K562 (cell line): ENCODE measurements around the gene MPI. TPM values are rescaled to one million over a fixed set of nuclear protein-coding genes. Genes with fewer than 3 reads are reported as not detected.

ENCODE experiments used
- ARID2 ChIP-seq: fragments of 450-650 bp; IDR thresholded peaks from 2 replicates; pipeline ENCODE4 v1.6.1; 2017; ENCODE audit warnings: antibody characterized with exemption, mild to moderate bottlenecking
- BRD4 ChIP-seq: fragments of 200-600 bp; sonication (generic); IDR thresholded peaks from 2 replicates; pipeline ENCODE4 v1.6.1; 2017; ENCODE audit warnings: inconsistent platforms
- CBX3 ChIP-seq, 2 experiments: IDR thresholded peaks; 1 replicate in 1 of 2; 2 replicates in 1 of 2; pipeline ENCODE4 v1.6.1; 2012; ENCODE audit warnings: inconsistent platforms in 2 of 2, low read length in 2 of 2, borderline replicate concordance in 1 of 2, control low read depth in 1 of 2
- CEBPG ChIP-seq, 3 experiments: fragments of 200-800 bp in 1 of 3; sonication (Bioruptor generic) in 1 of 3; sonication (generic) in 1 of 3; formaldehyde crosslinking in 1 of 3; IDR thresholded peaks in 2 of 3; conservative IDR thresholded peaks in 1 of 3; 2 replicates each; pipeline versions ENCODE4 v1.6.1 to v1.8.0; 2016 to 2022; ENCODE audit warnings: missing compliant biosample characterization in 2 of 3, missing genetic modification characterization in 2 of 3, mild to moderate bottlenecking in 1 of 3, missing genetic modification reagents in 1 of 3
- EP400 ChIP-seq: fragments of 450-650 bp; IDR thresholded peaks from 2 replicates; pipeline ENCODE4 v1.6.1; 2017; ENCODE audit warnings: antibody characterized with exemption, mild to moderate bottlenecking, moderate library complexity
- ILK ChIP-seq: fragments of 450-650 bp; IDR thresholded peaks from 2 replicates; pipeline ENCODE4 v1.6.1; 2016; ENCODE audit warnings: missing genetic modification characterization, low read depth, mild to moderate bottlenecking, missing compliant biosample characterization, moderate library complexity, borderline replicate concordance
- IRF2 ChIP-seq: sonication (generic); formaldehyde crosslinking; IDR thresholded peaks from 2 replicates; pipeline ENCODE4 v1.8.1; 2022; ENCODE audit warnings: mild to moderate bottlenecking, missing genetic modification reagents
- NFE2 ChIP-seq: IDR thresholded peaks from 2 replicates; pipeline ENCODE4 v1.6.1; 2014; ENCODE audit warnings: antibody characterized with exemption, low read depth
- NFXL1 ChIP-seq: fragments of 450-650 bp; formaldehyde crosslinking; IDR thresholded peaks from 2 replicates; pipeline ENCODE4 v1.4.0; 2021; ENCODE audit warnings: mild to moderate bottlenecking
- POLR3G ChIP-seq: IDR thresholded peaks from 2 replicates; pipeline ENCODE4 v1.6.1; 2011; ENCODE audit not compliant: insufficient read length, insufficient replicate concordance; ENCODE audit errors: extremely low read depth
- POU5F1 ChIP-seq: fragments of 150-350 bp; IDR thresholded peaks from 2 replicates; pipeline ENCODE4 v1.6.1; 2014; ENCODE audit warnings: borderline replicate concordance, low read length, low read depth, mild to moderate bottlenecking; ENCODE audit not compliant: partially characterized antibody
- PTTG1 ChIP-seq: fragments of 450-650 bp; IDR thresholded peaks from 2 replicates; pipeline ENCODE4 v1.6.1; 2016; ENCODE audit warnings: low read depth, mild to moderate bottlenecking, missing genetic modification characterization, missing compliant biosample characterization
- RAD51 ChIP-seq: fragments of 450-650 bp; IDR thresholded peaks from 2 replicates; pipeline ENCODE4 v1.7.1; 2016; ENCODE audit warnings: low read depth, mild to moderate bottlenecking, borderline replicate concordance
- SNRNP70 ChIP-seq: fragments of 200-400 bp; formaldehyde crosslinking; optimal IDR thresholded peaks from 2 replicates; pipeline ENCODE3; 2017; ENCODE audit warnings: low read depth, low read length
- TARDBP ChIP-seq: fragments of 450-650 bp; IDR thresholded peaks from 2 replicates; pipeline ENCODE4 v1.6.1; 2016
- TCF7 ChIP-seq: sonication (generic); IDR thresholded peaks from 2 replicates; pipeline ENCODE4 v1.6.1; 2016; ENCODE audit warnings: antibody characterized with exemption, borderline replicate concordance
- TEAD2 ChIP-seq: fragments of 450-650 bp; IDR thresholded peaks from 2 replicates; pipeline ENCODE4 v1.6.1; 2016; ENCODE audit warnings: missing genetic modification characterization, control low read depth, missing compliant biosample characterization
- TRIM24 ChIP-seq, 2 experiments: fragments of 450-650 bp; IDR thresholded peaks; 2 replicates each; pipeline ENCODE4 v1.6.1; 2016
- ZFPM2 ChIP-seq: fragments of 250-450 bp; sonication (Bioruptor Pico); IDR thresholded peaks from 2 replicates; pipeline ENCODE4 v1.5.1; 2022; ENCODE audit warnings: mild to moderate bottlenecking
- ZNF224 ChIP-seq: sonication (generic); formaldehyde crosslinking; IDR thresholded peaks from 2 replicates; pipeline ENCODE4 v1.8.0; 2022; ENCODE audit warnings: mild to moderate bottlenecking, missing genetic modification reagents
- ZNF695 ChIP-seq: fragments of 450-650 bp; formaldehyde crosslinking; IDR thresholded peaks from 2 replicates; pipeline ENCODE4 v1.4.0; 2020; ENCODE audit warnings: mild to moderate bottlenecking, moderate library complexity
- ZZZ3 ChIP-seq: fragments of 450-650 bp; IDR thresholded peaks from 2 replicates; pipeline ENCODE4 v1.6.1; 2016; ENCODE audit warnings: antibody characterized with exemption, mild to moderate bottlenecking, moderate library complexity
- polyA plus RNA-seq, 8 experiments: library from polyadenylated mRNA; depleted of rRNA in 4 of 8; stranded (reverse) in 5 of 8; unstranded in 3 of 8; fragments of >200 nt; fragmentation: Nextera tagmentation in 2 of 8; fragmentation: Illumina TruSeq in 1 of 8; extraction: Ambion mirVana in 2 of 8; extraction: Trizol in 1 of 8; gene quantifications; 2 replicates each; pipeline versions ENCODE4 v1.2.1 to v1.2.3, GENCODE V29; 2011 to 2014; ENCODE audit warnings: inconsistent platforms in 1 of 8, missing spikeins in 1 of 8
- total RNA-seq, 7 experiments: library from RNA; depleted of rRNA in 6 of 7; stranded (reverse); fragments of >200 nt in 6 of 7; fragmentation: Illumina TruSeq in 2 of 7; extraction: Trizol in 2 of 7; gene quantifications; 2 replicates each; pipeline versions ENCODE4 v1.2.1 to v1.2.3, GENCODE V29; 2011 to 2021; ENCODE audit warnings: low replicate concordance in 1 of 7
- TF ChIP-seq, protein P1 (sequence below): fragments of 250-450 bp; sonication (Bioruptor Pico); IDR thresholded peaks from 2 replicates; pipeline ENCODE4 v1.8.0; 2021; ENCODE audit warnings: mild to moderate bottlenecking, moderate library complexity
- TF ChIP-seq, protein P2 (sequence below): IDR thresholded peaks from 2 replicates; pipeline ENCODE4 v1.6.1; 2014; ENCODE audit warnings: antibody characterized with exemption
- TF ChIP-seq, protein P3 (sequence below): IDR thresholded peaks from 2 replicates; pipeline ENCODE4 v1.6.1; 2016; ENCODE audit warnings: missing genetic modification characterization, missing compliant biosample characterization

Gene MPI
- total and polyA plus RNA-seq, 9 of the 15 experiments (the other 6 are each of a cell fraction or from before 2014, with no cell fraction given), result 30.7 to 105 (median 40.5) TPM

- TF ChIP-seq, protein P1, sequence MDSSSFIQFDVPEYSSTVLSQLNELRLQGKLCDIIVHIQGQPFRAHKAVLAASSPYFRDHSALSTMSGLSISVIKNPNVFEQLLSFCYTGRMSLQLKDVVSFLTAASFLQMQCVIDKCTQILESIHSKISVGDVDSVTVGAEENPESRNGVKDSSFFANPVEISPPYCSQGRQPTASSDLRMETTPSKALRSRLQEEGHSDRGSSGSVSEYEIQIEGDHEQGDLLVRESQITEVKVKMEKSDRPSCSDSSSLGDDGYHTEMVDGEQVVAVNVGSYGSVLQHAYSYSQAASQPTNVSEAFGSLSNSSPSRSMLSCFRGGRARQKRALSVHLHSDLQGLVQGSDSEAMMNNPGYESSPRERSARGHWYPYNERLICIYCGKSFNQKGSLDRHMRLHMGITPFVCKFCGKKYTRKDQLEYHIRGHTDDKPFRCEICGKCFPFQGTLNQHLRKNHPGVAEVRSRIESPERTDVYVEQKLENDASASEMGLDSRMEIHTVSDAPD (CRISPR knock-in tag), result no peak
- TF ChIP-seq ILK (tag) (no peak), TCF7 (no peak), EP400 (peak; percentile 50), BRD4 (0 out of 2 replicates have a peak, but pooled peaks have one; percentile 33), ZFPM2 (CRISPR knock-in tag) (no peak), TEAD2 (no peak), CEBPG (CRISPR knock-in tag; IDR thresholded peaks at IDR 0.05) (peak; percentile 84), CEBPG (tag; conservative IDR thresholded peaks at IDR 0.05 in 1 of 2, IDR thresholded peaks at IDR 0.05 in 1 of 2) (peak; percentile 56 to 88; a peak in 3 of 4 replicates), TRIM24 (IDR thresholded peaks at IDR 0.05) (no peak), RAD51 (no peak), POLR3G (no peak), ZNF224 (no peak), ZZZ3 (no peak), IRF2 (no peak), POU5F1 (peak; percentile 25), ARID2 (no peak), SNRNP70 (no peak), ZNF695 (CRISPR knock-in tag) (no peak), PTTG1 (tag) (no peak), CBX3 (IDR thresholded peaks at IDR 0.05; ENCODE audit: borderline replicate concordance in 1 of 2, low read length in 2 of 2) (no peak), NFXL1 (CRISPR knock-in tag) (no peak), NFE2 (no peak), TARDBP (no peak)
- TF ChIP-seq, protein P2, sequence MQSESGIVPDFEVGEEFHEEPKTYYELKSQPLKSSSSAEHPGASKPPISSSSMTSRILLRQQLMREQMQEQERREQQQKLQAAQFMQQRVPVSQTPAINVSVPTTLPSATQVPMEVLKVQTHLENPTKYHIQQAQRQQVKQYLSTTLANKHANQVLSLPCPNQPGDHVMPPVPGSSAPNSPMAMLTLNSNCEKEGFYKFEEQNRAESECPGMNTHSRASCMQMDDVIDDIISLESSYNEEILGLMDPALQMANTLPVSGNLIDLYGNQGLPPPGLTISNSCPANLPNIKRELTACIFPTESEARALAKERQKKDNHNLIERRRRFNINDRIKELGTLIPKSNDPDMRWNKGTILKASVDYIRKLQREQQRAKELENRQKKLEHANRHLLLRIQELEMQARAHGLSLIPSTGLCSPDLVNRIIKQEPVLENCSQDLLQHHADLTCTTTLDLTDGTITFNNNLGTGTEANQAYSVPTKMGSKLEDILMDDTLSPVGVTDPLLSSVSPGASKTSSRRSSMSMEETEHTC, result no peak
- TF ChIP-seq, protein P3, sequence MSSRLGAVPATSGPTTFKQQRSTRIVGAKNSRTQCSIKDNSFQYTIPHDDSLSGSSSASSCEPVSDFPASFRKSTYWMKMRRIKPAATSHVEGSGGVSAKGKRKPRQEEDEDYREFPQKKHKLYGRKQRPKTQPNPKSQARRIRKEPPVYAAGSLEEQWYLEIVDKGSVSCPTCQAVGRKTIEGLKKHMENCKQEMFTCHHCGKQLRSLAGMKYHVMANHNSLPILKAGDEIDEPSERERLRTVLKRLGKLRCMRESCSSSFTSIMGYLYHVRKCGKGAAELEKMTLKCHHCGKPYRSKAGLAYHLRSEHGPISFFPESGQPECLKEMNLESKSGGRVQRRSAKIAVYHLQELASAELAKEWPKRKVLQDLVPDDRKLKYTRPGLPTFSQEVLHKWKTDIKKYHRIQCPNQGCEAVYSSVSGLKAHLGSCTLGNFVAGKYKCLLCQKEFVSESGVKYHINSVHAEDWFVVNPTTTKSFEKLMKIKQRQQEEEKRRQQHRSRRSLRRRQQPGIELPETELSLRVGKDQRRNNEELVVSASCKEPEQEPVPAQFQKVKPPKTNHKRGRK, result no peak
Observed at GRCh38 chr15:74906450-74907162, 16.8 kb downstream of the MPI start, which contains the start of gene FAM219B (continued).
